Measurements from ENCODE around the gene ABCA4.

GRCh38 chr1:93960641-93961147 lies 160.3 kb downstream of the ABCA4 start:
- TF ChIP-seq CREB1 (IDR thresholded peaks at IDR 0.05; ENCODE audit: low read depth), result no peak
- no peak for TF ChIP-seq CEBPB (IDR thresholded peaks at IDR 0.05)
- TF ChIP-seq EP300 (IDR thresholded peaks at IDR 0.05; ENCODE audit: borderline replicate concordance), result no peak
- no peak for TF ChIP-seq YY1 (IDR thresholded peaks at IDR 0.05; ENCODE audit: low read depth)
- TF ChIP-seq USF1 (IDR thresholded peaks at IDR 0.05), result no peak
- TF ChIP-seq REST (IDR thresholded peaks at IDR 0.05; ENCODE audit: low read depth), result no peak
- TF ChIP-seq RAD21 (IDR thresholded peaks at IDR 0.05; ENCODE audit: low read depth), result no peak
- TF ChIP-seq TEAD4 (IDR thresholded peaks at IDR 0.05), result no peak
- TF ChIP-seq MAX (IDR thresholded peaks at IDR 0.05), result no peak
- TF ChIP-seq ZBTB7A (IDR thresholded peaks at IDR 0.05; ENCODE audit: low read depth), result no peak
- TF ChIP-seq TAF1 (IDR thresholded peaks at IDR 0.05; ENCODE audit: low read depth), result no peak
- TF ChIP-seq TCF12 (IDR thresholded peaks at IDR 0.05; ENCODE audit: low read depth), result no peak
